Measurements from ENCODE around the gene HIBCH. TPM values are rescaled to one million over a fixed set of nuclear protein-coding genes. Genes with fewer than 3 reads are reported as not detected.

Gene HIBCH
- total RNA-seq, 1 donor from 2014 or later, result 22.0 TPM

- no peak for TF ChIP-seq CTCF (IDR thresholded peaks at IDR 0.05; ENCODE audit: partially characterized antibody, unreplicated experiment)
- peaks cover 4% of the 10 kb centered on the region for H3K9me3 Mint-ChIP-seq (ENCODE audit: unreplicated experiment)
- H3K4me1 Mint-ChIP-seq (ENCODE audit: low read depth, unreplicated experiment), result peaks cover 5% of the 10 kb centered on the region
- peaks cover 7% of the 10 kb centered on the region for H3K27me3 Mint-ChIP-seq (ENCODE audit: unreplicated experiment)
- H3K36me3 Mint-ChIP-seq (ENCODE audit: unreplicated experiment), result no peaks in the 10 kb centered on the region
- H3K4me3 Mint-ChIP-seq (ENCODE audit: unreplicated experiment), result peak overlapping the region; percentile 80
- H3K27ac Mint-ChIP-seq (ENCODE audit: unreplicated experiment), result peak overlapping the region; percentile 2
- DNase-seq, result no peak
Observed at GRCh38 chr2:190179754-190180312, 139.8 kb downstream of the HIBCH start.

- peaks cover 4% of the 10 kb centered on the region for H3K9me3 Mint-ChIP-seq (ENCODE audit: unreplicated experiment)
- H3K36me3 Mint-ChIP-seq (ENCODE audit: unreplicated experiment), result peaks cover 7% of the 10 kb centered on the region
- H3K4me1 Mint-ChIP-seq (ENCODE audit: low read depth, unreplicated experiment), result peaks cover 5% of the 10 kb centered on the region
- TF ChIP-seq CTCF (IDR thresholded peaks at IDR 0.05; ENCODE audit: partially characterized antibody, unreplicated experiment), result no peak
- no peak for DNase-seq
- H3K27ac Mint-ChIP-seq (ENCODE audit: unreplicated experiment), result no peak overlapping the region
- peaks cover 7% of the 10 kb centered on the region for H3K27me3 Mint-ChIP-seq (ENCODE audit: unreplicated experiment)
- H3K4me3 Mint-ChIP-seq (ENCODE audit: unreplicated experiment), result no peak overlapping the region
Observed at GRCh38 chr2:190178066-190178722, 141.4 kb downstream of the HIBCH start.

GRCh38 chr2:190177249-190178040 lies 142.2 kb downstream of the HIBCH start:
- H3K36me3 Mint-ChIP-seq (ENCODE audit: unreplicated experiment), result peaks cover 7% of the 10 kb centered on the region
- no peak overlapping the region for H3K27ac Mint-ChIP-seq (ENCODE audit: unreplicated experiment)
- H3K4me3 Mint-ChIP-seq (ENCODE audit: unreplicated experiment), result no peak overlapping the region
- H3K27me3 Mint-ChIP-seq (ENCODE audit: unreplicated experiment), result peaks cover 7% of the 10 kb centered on the region
- H3K9me3 Mint-ChIP-seq (ENCODE audit: unreplicated experiment), result peaks cover 4% of the 10 kb centered on the region
- H3K4me1 Mint-ChIP-seq (ENCODE audit: low read depth, unreplicated experiment), result peaks cover 5% of the 10 kb centered on the region
- DNase-seq, result no peak
- no peak for TF ChIP-seq CTCF (IDR thresholded peaks at IDR 0.05; ENCODE audit: partially characterized antibody, unreplicated experiment)

DNA sequence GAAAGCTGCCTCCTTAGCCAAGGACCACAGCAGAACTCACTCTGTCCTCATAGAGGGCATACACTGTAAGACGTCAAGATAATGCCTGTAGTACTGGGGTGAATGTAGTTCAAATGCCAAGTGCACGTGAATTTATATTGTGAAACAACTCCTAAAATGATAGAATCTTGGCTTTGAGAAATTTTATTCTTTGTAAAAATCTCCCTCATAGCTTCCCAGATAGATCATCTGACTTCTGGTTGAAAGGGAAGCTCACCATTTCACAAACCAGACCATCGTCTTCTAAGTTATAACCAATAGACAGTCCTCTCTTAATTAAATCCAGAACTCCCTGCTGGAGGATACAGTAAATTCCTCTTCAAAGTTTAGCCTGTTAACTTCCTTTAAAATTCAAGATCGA lies 146.2 kb downstream of the HIBCH start:
- no peaks in the 10 kb centered on the region for H3K4me1 Mint-ChIP-seq (ENCODE audit: low read depth, unreplicated experiment)
- peaks cover 10% of the 10 kb centered on the region for H3K36me3 Mint-ChIP-seq (ENCODE audit: unreplicated experiment)
- no peak overlapping the region for H3K27ac Mint-ChIP-seq (ENCODE audit: unreplicated experiment)
- peaks cover 4% of the 10 kb centered on the region for H3K9me3 Mint-ChIP-seq (ENCODE audit: unreplicated experiment)
- H3K4me3 Mint-ChIP-seq (ENCODE audit: unreplicated experiment), result no peak overlapping the region
- DNase-seq, result no peak
- H3K27me3 Mint-ChIP-seq (ENCODE audit: unreplicated experiment), result no peaks in the 10 kb centered on the region
- no peak for TF ChIP-seq CTCF (IDR thresholded peaks at IDR 0.05; ENCODE audit: partially characterized antibody, unreplicated experiment)

GRCh38 chr2:190170673-190171072 lies 149.0 kb downstream of the HIBCH start:
- Mint-ChIP-seq H3K9me3 (ENCODE audit: unreplicated experiment) (peaks cover 2% of the 10 kb centered on the region), H3K36me3 (ENCODE audit: unreplicated experiment) (peaks cover 11% of the 10 kb centered on the region), H3K4me3 (ENCODE audit: unreplicated experiment) (no peak overlapping the region), H3K27me3 (ENCODE audit: unreplicated experiment) (no peaks in the 10 kb centered on the region), H3K27ac (ENCODE audit: unreplicated experiment) (no peak overlapping the region), H3K4me1 (ENCODE audit: low read depth, unreplicated experiment) (no peaks in the 10 kb centered on the region)
- no peak for TF ChIP-seq CTCF (IDR thresholded peaks at IDR 0.05; ENCODE audit: partially characterized antibody, unreplicated experiment)
- DNase-seq, result no peak

All from glutamatergic neuron (in vitro differentiated cells).